HG03135 (cell line): Measurements from ENCODE around the gene C11orf68.

Experiments used
- ATAC-seq: cut with Tn5 transposase; IDR thresholded peaks from one replicate; pipeline ENCODE4 v1.9.1; 2021; ENCODE audit warnings: mild to moderate bottlenecking, moderate library complexity; ENCODE audit not compliant: unreplicated experiment

The C11orf68 gene

GRCh38 chr11:65872586-65873317 lies 46.1 kb downstream of the C11orf68 start, which contains the start of gene EFEMP2:
Gene EFEMP2, minus strand, starts transcription at chr11:65872800. Its CDS starts 446 bp downstream, at chr11:65872354.
- ATAC-seq, result no peak

GRCh38 chr11:65871811-65872548 lies 46.9 kb downstream of the C11orf68 start:
- no peak for ATAC-seq

GRCh38 chr11:65870706-65871681 lies 47.9 kb downstream of the C11orf68 start:
- ATAC-seq, result no peak

GRCh38 chr11:65870307-65870658 lies 48.6 kb downstream of the C11orf68 start:
- no peak for ATAC-seq

DNA sequence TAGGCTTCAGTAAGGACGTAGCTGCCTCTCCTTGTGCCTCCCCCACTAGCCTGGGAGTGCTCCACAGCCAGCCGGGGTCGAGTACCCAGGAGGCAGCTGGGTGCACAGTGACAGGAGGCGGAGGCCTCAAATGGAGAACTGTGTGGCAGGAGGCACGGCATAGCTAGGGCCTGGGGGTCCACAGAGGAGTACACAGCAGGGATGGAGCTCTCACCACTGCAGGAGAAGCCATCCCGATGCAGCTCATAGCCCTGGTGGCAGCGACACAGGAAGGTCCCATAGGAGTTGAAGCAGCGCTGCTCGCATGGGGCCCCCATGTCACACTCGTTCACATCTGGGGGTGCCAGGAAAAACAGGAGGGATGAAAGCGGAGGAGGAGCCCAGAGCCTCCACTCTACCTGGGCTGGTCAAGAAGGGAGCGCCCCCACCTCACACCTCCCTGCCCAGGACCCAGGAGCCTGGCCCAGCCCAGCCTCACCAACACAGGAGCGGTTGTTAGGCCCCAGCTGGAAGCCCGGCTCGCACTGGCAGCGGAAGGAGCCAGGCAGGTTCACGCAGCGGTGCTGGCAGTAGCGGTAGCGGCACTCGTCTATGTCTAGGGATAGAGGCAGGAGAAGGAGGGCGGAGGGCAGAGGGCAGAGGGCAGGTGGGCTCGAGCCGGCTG lies 49.1 kb downstream of the C11orf68 start:
- no peak for ATAC-seq

GRCh38 chr11:65868907-65869306 lies 50.0 kb downstream of the C11orf68 start:
- ATAC-seq, result no peak

- ATAC-seq, result no peak
These were observed 50.7 kb downstream of the C11orf68 start for GRCh38 chr11:65868076-65868667.

DNA sequence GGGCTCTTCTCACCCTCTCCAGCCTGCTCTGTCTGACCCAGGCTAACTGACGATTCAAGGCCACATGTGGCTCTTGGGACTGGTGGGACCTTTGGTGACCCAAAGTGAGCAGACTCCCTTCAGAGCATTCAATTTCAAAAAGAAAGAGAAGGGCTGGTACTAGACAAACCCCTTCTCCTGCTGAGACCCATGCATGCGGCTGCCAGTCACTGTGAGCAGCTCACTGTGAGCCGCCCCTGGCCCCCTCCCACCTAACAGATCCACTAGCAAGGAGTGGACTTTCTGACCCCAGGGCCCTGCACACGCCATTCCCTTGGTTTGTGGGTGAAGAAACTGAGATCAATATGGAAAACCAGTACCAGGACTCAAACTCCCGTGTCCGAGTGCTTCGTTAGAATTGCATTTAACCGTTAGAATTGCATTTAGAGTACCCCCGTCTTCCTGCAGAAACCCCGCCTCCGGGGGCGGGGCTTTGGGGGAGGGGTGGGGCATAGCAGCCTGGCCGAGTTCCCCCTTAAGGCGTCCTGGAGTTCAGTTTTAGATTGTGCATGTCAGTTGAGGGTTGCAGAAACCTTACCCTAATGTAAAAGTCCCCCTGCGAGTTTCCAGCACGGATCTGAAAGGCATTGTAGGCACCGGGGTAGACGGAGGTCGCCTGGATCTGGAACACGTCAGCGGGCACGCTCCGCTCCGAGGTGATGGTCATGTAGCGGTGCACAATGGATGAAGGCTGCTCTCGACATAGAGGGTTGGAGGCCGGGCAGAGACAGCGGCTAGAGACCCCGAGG lies 51.4 kb downstream of the C11orf68 start:
- ATAC-seq, result no peak
